Measurements from ENCODE around the gene KATNB1. TPM values are rescaled to one million over a fixed set of nuclear protein-coding genes. Genes with fewer than 3 reads are reported as not detected.
"Not testable (repeated sequence)": the region's sequence is repeated elsewhere in the genome, so short reads cannot be mapped to it uniquely, and the experiment has no call there.

The KATNB1 gene
- polyA plus RNA-seq, 1 donor from 2014 or later = 57.9 TPM

GRCh38 chr16:57728336-57729181, 7.0 kb upstream of the KATNB1 start:
- TF ChIP-seq MXI1 (conservative IDR thresholded peaks at IDR 0.05; ENCODE audit: poor library complexity, severe bottlenecking) (no peak), EP300 (conservative IDR thresholded peaks at IDR 0.05; ENCODE audit: poor library complexity, severe bottlenecking) (no peak), TAF1 (IDR thresholded peaks at IDR 0.05; ENCODE audit: low read depth) (no peak), CTCF (IDR thresholded peaks at IDR 0.05; ENCODE audit: poor library complexity, severe bottlenecking) (no peak), SMC3 (conservative IDR thresholded peaks at IDR 0.05; ENCODE audit: poor library complexity) (no peak), RAD21 (conservative IDR thresholded peaks at IDR 0.05) (no peak), EZH2 (IDR thresholded peaks at IDR 0.05; ENCODE audit: borderline replicate concordance, insufficient read depth, low read length, poor library complexity, severe bottlenecking) (no peak), POLR2AphosphoS5 (IDR thresholded peaks at IDR 0.05) (no peak)
- TF ChIP-seq, protein P1, sequence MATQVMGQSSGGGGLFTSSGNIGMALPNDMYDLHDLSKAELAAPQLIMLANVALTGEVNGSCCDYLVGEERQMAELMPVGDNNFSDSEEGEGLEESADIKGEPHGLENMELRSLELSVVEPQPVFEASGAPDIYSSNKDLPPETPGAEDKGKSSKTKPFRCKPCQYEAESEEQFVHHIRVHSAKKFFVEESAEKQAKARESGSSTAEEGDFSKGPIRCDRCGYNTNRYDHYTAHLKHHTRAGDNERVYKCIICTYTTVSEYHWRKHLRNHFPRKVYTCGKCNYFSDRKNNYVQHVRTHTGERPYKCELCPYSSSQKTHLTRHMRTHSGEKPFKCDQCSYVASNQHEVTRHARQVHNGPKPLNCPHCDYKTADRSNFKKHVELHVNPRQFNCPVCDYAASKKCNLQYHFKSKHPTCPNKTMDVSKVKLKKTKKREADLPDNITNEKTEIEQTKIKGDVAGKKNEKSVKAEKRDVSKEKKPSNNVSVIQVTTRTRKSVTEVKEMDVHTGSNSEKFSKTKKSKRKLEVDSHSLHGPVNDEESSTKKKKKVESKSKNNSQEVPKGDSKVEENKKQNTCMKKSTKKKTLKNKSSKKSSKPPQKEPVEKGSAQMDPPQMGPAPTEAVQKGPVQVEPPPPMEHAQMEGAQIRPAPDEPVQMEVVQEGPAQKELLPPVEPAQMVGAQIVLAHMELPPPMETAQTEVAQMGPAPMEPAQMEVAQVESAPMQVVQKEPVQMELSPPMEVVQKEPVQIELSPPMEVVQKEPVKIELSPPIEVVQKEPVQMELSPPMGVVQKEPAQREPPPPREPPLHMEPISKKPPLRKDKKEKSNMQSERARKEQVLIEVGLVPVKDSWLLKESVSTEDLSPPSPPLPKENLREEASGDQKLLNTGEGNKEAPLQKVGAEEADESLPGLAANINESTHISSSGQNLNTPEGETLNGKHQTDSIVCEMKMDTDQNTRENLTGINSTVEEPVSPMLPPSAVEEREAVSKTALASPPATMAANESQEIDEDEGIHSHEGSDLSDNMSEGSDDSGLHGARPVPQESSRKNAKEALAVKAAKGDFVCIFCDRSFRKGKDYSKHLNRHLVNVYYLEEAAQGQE (IDR thresholded peaks at IDR 0.05; ENCODE audit: borderline replicate concordance) = no peak
- Histone ChIP-seq H4K20me1 (ENCODE audit: insufficient read depth) (no peaks in the 10 kb centered on the region), H3F3A (ENCODE audit: insufficient read depth, low read length, poor library complexity, severe bottlenecking) (no peaks in the 10 kb centered on the region), H3K27me3 (ENCODE audit: insufficient read depth, low read depth, low read length) (no peaks in the 10 kb centered on the region), H3K36me3 (ENCODE audit: insufficient read depth, low read length) (no peaks in the 10 kb centered on the region), H3K4me2 (ENCODE audit: low read length) (no peak overlapping the region), H3K9me2 (ENCODE audit: insufficient read depth, low read length) (no peaks in the 10 kb centered on the region), H3K27ac (ENCODE audit: low read length) (no peak overlapping the region), H3K9ac (ENCODE audit: low read length) (no peak overlapping the region), H3K4me3 (ENCODE audit: low read length) (no peak overlapping the region), H3K9me3 (ENCODE audit: low read length) (no peaks in the 10 kb centered on the region), H2AFZ (ENCODE audit: low read depth, low read length) (no peak overlapping the region), H3K79me2 (replicated peaks; ENCODE audit: insufficient read depth, low read length) (no peaks in the 10 kb centered on the region)

- TF ChIP-seq, protein P1 (IDR thresholded peaks at IDR 0.05; ENCODE audit: borderline replicate concordance) = no peak
- TF ChIP-seq MXI1 (conservative IDR thresholded peaks at IDR 0.05; ENCODE audit: poor library complexity, severe bottlenecking) = no peak
- TF ChIP-seq POLR2AphosphoS5 (IDR thresholded peaks at IDR 0.05) = no peak
- no peak for TF ChIP-seq EZH2 (IDR thresholded peaks at IDR 0.05; ENCODE audit: borderline replicate concordance, insufficient read depth, low read length, poor library complexity, severe bottlenecking)
- no peak for TF ChIP-seq TAF1 (IDR thresholded peaks at IDR 0.05; ENCODE audit: low read depth)
- no peak for TF ChIP-seq SMC3 (conservative IDR thresholded peaks at IDR 0.05; ENCODE audit: poor library complexity)
- no peak for TF ChIP-seq CTCF (IDR thresholded peaks at IDR 0.05; ENCODE audit: poor library complexity, severe bottlenecking)
- no peak for TF ChIP-seq RAD21 (conservative IDR thresholded peaks at IDR 0.05)
- TF ChIP-seq EP300 (conservative IDR thresholded peaks at IDR 0.05; ENCODE audit: poor library complexity, severe bottlenecking) = no peak
- Histone ChIP-seq H3K9me3 (ENCODE audit: low read length) (no peaks in the 10 kb centered on the region), H4K20me1 (ENCODE audit: insufficient read depth) (no peaks in the 10 kb centered on the region), H3K36me3 (ENCODE audit: insufficient read depth, low read length) (no peaks in the 10 kb centered on the region), H3K27me3 (ENCODE audit: insufficient read depth, low read depth, low read length) (no peaks in the 10 kb centered on the region), H3F3A (ENCODE audit: insufficient read depth, low read length, poor library complexity, severe bottlenecking) (no peaks in the 10 kb centered on the region), H3K79me2 (replicated peaks; ENCODE audit: insufficient read depth, low read length) (no peaks in the 10 kb centered on the region), H3K9ac (ENCODE audit: low read length) (no peak overlapping the region), H3K4me3 (ENCODE audit: low read length) (no peak overlapping the region), H3K27ac (ENCODE audit: low read length) (no peak overlapping the region), H3K9me2 (ENCODE audit: insufficient read depth, low read length) (no peaks in the 10 kb centered on the region), H2AFZ (ENCODE audit: low read depth, low read length) (no peak overlapping the region), H3K4me2 (ENCODE audit: low read length) (no peak overlapping the region)
These were observed 6.4 kb upstream of the KATNB1 start for GRCh38 chr16:57729182-57729484.

DNA sequence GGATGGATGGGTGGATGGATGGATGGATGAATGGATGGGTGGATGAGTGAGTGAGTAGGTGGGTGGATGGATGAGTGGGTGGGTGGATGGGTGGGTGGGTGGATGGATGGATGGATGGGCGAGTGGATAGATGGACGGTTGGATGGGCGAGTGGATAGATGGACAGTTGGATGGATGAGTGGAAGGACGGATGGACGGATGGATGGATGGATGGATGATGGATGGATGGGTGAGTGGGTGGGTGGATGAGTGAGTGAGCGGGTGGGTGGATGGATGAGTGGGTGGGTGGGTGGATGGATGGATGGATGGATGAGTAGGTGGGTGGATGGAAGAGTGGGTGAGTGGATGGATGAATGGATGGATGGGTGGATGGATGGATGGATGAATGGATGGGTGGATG, 5.7 kb upstream of the KATNB1 start:
- H3K9ac ChIP-seq (ENCODE audit: low read length); H3K4me3 ChIP-seq (ENCODE audit: low read length); H3F3A ChIP-seq (ENCODE audit: insufficient read depth, low read length, poor library complexity, severe bottlenecking); H3K9me3 ChIP-seq (ENCODE audit: low read length); H3K79me2 ChIP-seq (replicated peaks; ENCODE audit: insufficient read depth, low read length); H3K36me3 ChIP-seq (ENCODE audit: insufficient read depth, low read length); H3K27me3 ChIP-seq (ENCODE audit: insufficient read depth, low read depth, low read length); H3K27ac ChIP-seq (ENCODE audit: low read length); H3K4me2 ChIP-seq (ENCODE audit: low read length); H4K20me1 ChIP-seq (ENCODE audit: insufficient read depth); H2AFZ ChIP-seq (ENCODE audit: low read depth, low read length); H3K9me2 ChIP-seq (ENCODE audit: insufficient read depth, low read length): not testable (repeated sequence)

Measured in neural cell (in vitro differentiated cells).